Natural killer cell (primary cell): ENCODE results near the gene PDHA2. TPM values are rescaled to one million over a fixed set of nuclear protein-coding genes. Genes with fewer than 3 reads are reported as not detected.

Experiments used
- ATAC-seq, 3 donors: fragments of 150-1000 bp in 2 of 3; fragments of 200-7000 bp in 1 of 3; cut with Tn5 transposase; 1 replicate in 1 of 3; 2 replicates in 2 of 3; pipeline ENCODE4 v1.10.0; 2021; ENCODE audit warnings: mild to moderate bottlenecking in 2 of 3, moderate library complexity in 2 of 3
- DNase-seq, 2 donors: peaks; one replicate each; pipeline versions ENCODE4 v3.0.0 to v3.0.0-alpha.2; 2013 to 2021; ENCODE audit warnings: mixed read lengths in 1 of 2
- H3K27ac ChIP-seq: one replicate; pipeline ENCODE4 v1.5.1; 2013; ENCODE audit warnings: mild to moderate bottlenecking, low read length
- H3K27me3 ChIP-seq: one replicate; pipeline ENCODE4 v1.6.1; 2013; ENCODE audit warnings: low read length; ENCODE audit not compliant: control insufficient read depth, insufficient read depth
- H3K36me3 ChIP-seq: one replicate; pipeline ENCODE4 v1.6.1; 2013; ENCODE audit warnings: low read length; ENCODE audit not compliant: control insufficient read depth, insufficient read depth
- H3K4me1 ChIP-seq: one replicate; pipeline ENCODE4 v1.6.1; 2013; ENCODE audit warnings: low read length; ENCODE audit not compliant: control insufficient read depth, insufficient read depth
- H3K4me3 ChIP-seq: one replicate; pipeline ENCODE4 v1.5.1; 2013; ENCODE audit warnings: low read length
- H3K9me3 ChIP-seq: one replicate; pipeline ENCODE4 v1.6.1; 2013; ENCODE audit warnings: low read length; ENCODE audit not compliant: control insufficient read depth, insufficient read depth
- H3K27ac Mint-ChIP-seq, 2 donors: one replicate each; pipeline ENCODE4 v1.8.0; 2022; ENCODE audit warnings: mild to moderate bottlenecking in 2 of 2, mixed read lengths in 2 of 2, moderate library complexity in 1 of 2
- H3K27me3 Mint-ChIP-seq, 2 donors: one replicate each; pipeline ENCODE4 v1.8.0; 2022; ENCODE audit warnings: low read depth in 2 of 2, mixed read lengths in 2 of 2
- H3K36me3 Mint-ChIP-seq: one replicate; pipeline ENCODE4 v1.8.0; 2022; ENCODE audit warnings: mixed read lengths
- H3K4me1 Mint-ChIP-seq, 2 donors: one replicate each; pipeline ENCODE4 v1.8.0; 2022; ENCODE audit warnings: mixed read lengths in 2 of 2
- H3K4me3 Mint-ChIP-seq: one replicate; pipeline ENCODE4 v1.8.0; 2022; ENCODE audit warnings: mild to moderate bottlenecking, moderate library complexity, mixed read lengths
- H3K9me3 Mint-ChIP-seq, 2 donors: one replicate each; pipeline ENCODE4 v1.8.0; 2022; ENCODE audit warnings: mixed read lengths in 2 of 2
- WGBS: methylation state at CpG from one replicate; pipeline ENCODE4 v1.1.7; 2013; ENCODE audit warnings: missing lambda C conversion rate; ENCODE audit not compliant: insufficient coverage; 5-methylcytosine and 5-hydroxymethylcytosine counted together
- intact Hi-C: fragments of 100-400 bp; cut with micrococcal nuclease; formaldehyde crosslinking; loops from one replicate; pipeline ENCODE4 v1.14.2; 2022
- total RNA-seq, 4 donors: library from RNA; stranded (reverse); fragments of 120-200 nt in 1 of 4; gene quantifications; one replicate each; pipeline versions ENCODE4 v1.2.3 to v1.2.4, GENCODE V29; 2013 to 2022
- TF ChIP-seq, protein P1 (sequence below): fragments of 200-600 bp; IDR thresholded peaks from one replicate; pipeline ENCODE4 v1.8.0; 2022; ENCODE audit warnings: antibody characterized with exemption

The PDHA2 gene
- total RNA-seq, 3 donors from 2014 or later (not counting 1 experiment from before 2014, with no cell fraction given) = not detected

GRCh38 chr4:95825546-95825945, 14.3 kb upstream of the PDHA2 start:
- H3K4me1 Mint-ChIP-seq = peaks cover 0 to 8% of the 10 kb centered on the region in 2 donors
- intact Hi-C loops = no loop called here

GRCh38 chr4:95830651-95831050, 9.2 kb upstream of the PDHA2 start:
- H3K27ac Mint-ChIP-seq = no peak overlapping the region
- H3K27ac ChIP-seq = no peak overlapping the region
- 100% methylated on average over 2 of the region's 2 CpGs for WGBS
- ATAC-seq = peak in 1 of 3 donors; percentile 58
- H3K4me1 Mint-ChIP-seq = peaks cover 0 to 11% of the 10 kb centered on the region in 2 donors
- H3K4me3 ChIP-seq = no peak overlapping the region
- no peaks in the 10 kb centered on the region for H3K36me3 Mint-ChIP-seq
- no peak overlapping the region for H3K4me3 Mint-ChIP-seq
- no peak for DNase-seq
- no peaks in the 10 kb centered on the region for H3K4me1 ChIP-seq
- peaks cover 0 to 5% of the 10 kb centered on the region in 2 donors for H3K9me3 Mint-ChIP-seq
- H3K27me3 ChIP-seq = no peaks in the 10 kb centered on the region
- H3K9me3 ChIP-seq = no peaks in the 10 kb centered on the region
- no peaks in the 10 kb centered on the region for H3K36me3 ChIP-seq
- TF ChIP-seq, protein P1, sequence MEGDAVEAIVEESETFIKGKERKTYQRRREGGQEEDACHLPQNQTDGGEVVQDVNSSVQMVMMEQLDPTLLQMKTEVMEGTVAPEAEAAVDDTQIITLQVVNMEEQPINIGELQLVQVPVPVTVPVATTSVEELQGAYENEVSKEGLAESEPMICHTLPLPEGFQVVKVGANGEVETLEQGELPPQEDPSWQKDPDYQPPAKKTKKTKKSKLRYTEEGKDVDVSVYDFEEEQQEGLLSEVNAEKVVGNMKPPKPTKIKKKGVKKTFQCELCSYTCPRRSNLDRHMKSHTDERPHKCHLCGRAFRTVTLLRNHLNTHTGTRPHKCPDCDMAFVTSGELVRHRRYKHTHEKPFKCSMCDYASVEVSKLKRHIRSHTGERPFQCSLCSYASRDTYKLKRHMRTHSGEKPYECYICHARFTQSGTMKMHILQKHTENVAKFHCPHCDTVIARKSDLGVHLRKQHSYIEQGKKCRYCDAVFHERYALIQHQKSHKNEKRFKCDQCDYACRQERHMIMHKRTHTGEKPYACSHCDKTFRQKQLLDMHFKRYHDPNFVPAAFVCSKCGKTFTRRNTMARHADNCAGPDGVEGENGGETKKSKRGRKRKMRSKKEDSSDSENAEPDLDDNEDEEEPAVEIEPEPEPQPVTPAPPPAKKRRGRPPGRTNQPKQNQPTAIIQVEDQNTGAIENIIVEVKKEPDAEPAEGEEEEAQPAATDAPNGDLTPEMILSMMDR = no peak
- H3K27me3 Mint-ChIP-seq = no peaks in the 10 kb centered on the region
- intact Hi-C loops = no loop called here

More at GRCh38 chr4:95825546-95825945, 14.3 kb upstream of the PDHA2 start:
- Mint-ChIP-seq H3K36me3 (no peaks in the 10 kb centered on the region), H3K27ac (no peak overlapping the region), H3K4me3 (no peak overlapping the region), H3K27me3 (no peaks in the 10 kb centered on the region), H3K9me3 (peaks cover 0 to 5% of the 10 kb centered on the region in 2 donors)
- TF ChIP-seq, protein P1 = no peak
- H3K4me1 ChIP-seq = no peaks in the 10 kb centered on the region
- H3K9me3 ChIP-seq = no peaks in the 10 kb centered on the region
- no peaks in the 10 kb centered on the region for H3K36me3 ChIP-seq
- 81% methylated on average over 4 of the region's 5 CpGs for WGBS
- DNase-seq = no peak
- ATAC-seq = no peak
- H3K27ac ChIP-seq = no peak overlapping the region
- H3K27me3 ChIP-seq = no peaks in the 10 kb centered on the region
- no peak overlapping the region for H3K4me3 ChIP-seq

DNA sequence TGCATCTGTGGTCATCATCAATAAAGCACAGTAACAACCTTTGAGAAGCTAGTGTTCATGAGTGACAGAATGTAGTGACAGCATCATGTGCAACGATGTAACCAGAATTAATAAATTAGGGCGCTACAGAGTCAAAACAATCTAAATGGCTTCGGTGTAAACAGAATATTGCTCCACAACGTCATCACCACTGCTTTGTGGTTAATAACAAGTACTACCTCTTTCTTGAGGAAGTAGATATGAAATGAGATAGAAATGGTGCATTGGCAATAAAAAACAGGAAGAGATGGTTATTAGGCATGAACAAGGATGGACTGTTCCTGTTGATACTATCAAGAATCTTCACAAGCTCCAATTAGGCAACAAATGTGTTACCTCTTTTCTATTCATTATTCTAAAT, 8.7 kb upstream of the PDHA2 start:
- H3K4me1 ChIP-seq = no peaks in the 10 kb centered on the region
- H3K27ac ChIP-seq = no peak overlapping the region
- intact Hi-C loops = no loop called here
- no peak overlapping the region for H3K4me3 ChIP-seq
- peaks cover 0 to 11% of the 10 kb centered on the region in 2 donors for H3K4me1 Mint-ChIP-seq
- TF ChIP-seq, protein P1 = no peak
- H3K36me3 Mint-ChIP-seq = no peaks in the 10 kb centered on the region
- no peaks in the 10 kb centered on the region for H3K27me3 ChIP-seq
- no peak overlapping the region for H3K27ac Mint-ChIP-seq
- H3K36me3 ChIP-seq = no peaks in the 10 kb centered on the region
- H3K27me3 Mint-ChIP-seq = no peaks in the 10 kb centered on the region
- 18% methylated on average over 4 of the region's 4 CpGs for WGBS
- H3K9me3 ChIP-seq = no peaks in the 10 kb centered on the region
- DNase-seq (no peak), ATAC-seq (peak in 1 of 3 donors; percentile 43)
- no peak overlapping the region for H3K4me3 Mint-ChIP-seq
- peaks cover 0 to 5% of the 10 kb centered on the region in 2 donors for H3K9me3 Mint-ChIP-seq

GRCh38 chr4:95833711-95834194, 6.1 kb upstream of the PDHA2 start:
- Mint-ChIP-seq H3K27me3 (no peaks in the 10 kb centered on the region), H3K36me3 (no peaks in the 10 kb centered on the region), H3K27ac (no peak overlapping the region), H3K4me1 (peaks cover 0 to 11% of the 10 kb centered on the region in 2 donors), H3K4me3 (no peak overlapping the region), H3K9me3 (peaks cover 0 to 5% of the 10 kb centered on the region in 2 donors)
- no peaks in the 10 kb centered on the region for H3K4me1 ChIP-seq
- H3K36me3 ChIP-seq = no peaks in the 10 kb centered on the region
- no peak overlapping the region for H3K4me3 ChIP-seq
- H3K27ac ChIP-seq = no peak overlapping the region
- ATAC-seq (no peak), DNase-seq (no peak)
- H3K9me3 ChIP-seq = no peaks in the 10 kb centered on the region
- intact Hi-C loops = no loop called here
- H3K27me3 ChIP-seq = no peaks in the 10 kb centered on the region
- TF ChIP-seq, protein P1 = no peak
